ENCODE results near the gene PNPO.
"Not testable (repeated sequence)": the region's sequence is repeated elsewhere in the genome, so short reads cannot be mapped to it uniquely, and the experiment has no call there.

Gene PNPO

GRCh38 chr17:47973541-47973940 is 32.2 kb downstream of the PNPO start:
- no peak for DNase-seq (ENCODE audit: low spot score)

GRCh38 chr17:47975189-47975822 is 33.9 kb downstream of the PNPO start:
- DNase-seq (ENCODE audit: low spot score) = no peak

GRCh38 chr17:47975823-47976205 is 34.4 kb downstream of the PNPO start:
- no peak for DNase-seq (ENCODE audit: low spot score)

- DNase-seq (ENCODE audit: low spot score) = peak; percentile 86
Measured at GRCh38 chr17:47978324-47978723, 37.0 kb downstream of the PNPO start.

- DNase-seq (ENCODE audit: low spot score) = no peak
Measured at GRCh38 chr17:47980541-47980940, 39.2 kb downstream of the PNPO start.

- DNase-seq (ENCODE audit: low spot score) = no peak
Measured at GRCh38 chr17:47981462-47981861, 40.1 kb downstream of the PNPO start.

GRCh38 chr17:47982091-47982617 is 40.8 kb downstream of the PNPO start:
- peak; percentile 88 for DNase-seq (ENCODE audit: low spot score)

GRCh38 chr17:47982645-47983390 is 41.4 kb downstream of the PNPO start:
- peak; percentile 83 for DNase-seq (ENCODE audit: low spot score)

GRCh38 chr17:47983492-47984223 is 42.3 kb downstream of the PNPO start:
- no peak for DNase-seq (ENCODE audit: low spot score)

- no peak for DNase-seq (ENCODE audit: low spot score)
Measured at GRCh38 chr17:47986520-47986919, 45.1 kb downstream of the PNPO start.

- DNase-seq (ENCODE audit: low spot score) = no peak
Measured at GRCh38 chr17:47987240-47987835, 46.0 kb downstream of the PNPO start.

GRCh38 chr17:47988445-47988844 is 47.1 kb downstream of the PNPO start:
- not testable (repeated sequence) for DNase-seq (ENCODE audit: low spot score)

GRCh38 chr17:47989159-47989558 is 47.8 kb downstream of the PNPO start:
- no peak for DNase-seq (ENCODE audit: low spot score)

GRCh38 chr17:47989700-47990099 is 48.3 kb downstream of the PNPO start:
- DNase-seq (ENCODE audit: low spot score) = no peak

- DNase-seq (ENCODE audit: low spot score) = peak; percentile 79
Measured at GRCh38 chr17:47990962-47991731, 49.8 kb downstream of the PNPO start.

- DNase-seq (ENCODE audit: low spot score) = no peak
Measured at GRCh38 chr17:47992216-47992615, 50.8 kb downstream of the PNPO start.

- DNase-seq (ENCODE audit: low spot score) = no peak
Measured at GRCh38 chr17:47993031-47993564, 51.7 kb downstream of the PNPO start.

- no peak for DNase-seq (ENCODE audit: low spot score)
Measured at GRCh38 chr17:47993964-47994363, 52.6 kb downstream of the PNPO start.

- no peak for DNase-seq (ENCODE audit: low spot score)
Measured at GRCh38 chr17:47994724-47995123, 53.4 kb downstream of the PNPO start.

- DNase-seq (ENCODE audit: low spot score) = peak; percentile 92
Measured at GRCh38 chr17:47995241-47995935, 54.0 kb downstream of the PNPO start.
